Left lung (tissue), 10 donors: ENCODE measurements around the gene CFTR. TPM values are rescaled to one million over a fixed set of nuclear protein-coding genes. Genes with fewer than 3 reads are reported as not detected.

Experiments
- ATAC-seq: fragments of 200-7000 bp; cut with Tn5 transposase; one replicate; pipeline ENCODE4 v1.9.1; 2020; ENCODE audit warnings: moderate library complexity
- DNase-seq, 4 donors: peaks; one replicate each; pipeline ENCODE4 v3.0.0-alpha.2; 2013 to 2020
- H3K27ac ChIP-seq, 2 donors: fragments of 200-600 bp; sonication (generic) in 1 of 2; one replicate each; pipeline versions ENCODE4 v1.5.0 to v1.8.0; 2020 to 2021
- H3K27me3 ChIP-seq, 2 donors: fragments of 200-600 bp; sonication (generic) in 1 of 2; one replicate each; pipeline versions ENCODE4 v1.5.0 to v1.8.0; 2020 to 2021
- H3K36me3 ChIP-seq, 2 donors: fragments of 200-600 bp; sonication (generic) in 1 of 2; one replicate each; pipeline versions ENCODE4 v1.5.0 to v1.8.0; 2020 to 2021
- H3K4me1 ChIP-seq, 2 donors: fragments of 200-600 bp; one replicate each; pipeline ENCODE4 v1.8.0; 2021
- H3K4me3 ChIP-seq, 2 donors: fragments of 200-600 bp; sonication (generic) in 1 of 2; one replicate each; pipeline versions ENCODE4 v1.5.0 to v1.8.0; 2020 to 2021; ENCODE audit warnings: mild to moderate bottlenecking in 1 of 2
- H3K9me3 ChIP-seq, 2 donors: fragments of 200-600 bp; sonication (generic) in 1 of 2; one replicate each; pipeline versions ENCODE4 v1.5.0 to v1.8.0; 2020 to 2021
- CTCF ChIP-seq, 2 donors: fragments of 200-600 bp; sonication (generic) in 1 of 2; IDR thresholded peaks; one replicate each; pipeline versions ENCODE4 v1.5.0 to v1.8.0; 2021; ENCODE audit warnings: antibody characterized with exemption in 2 of 2
- intact Hi-C, 2 donors: fragments of 100-400 bp; cut with DNase I; formaldehyde crosslinking; loops; one replicate each; pipeline versions ENCODE4 v1.11.2 to v1.14.2; 2022
- polyA plus RNA-seq, 6 donors: library from polyadenylated mRNA; unstranded; fragments of 120-200 nt; gene quantifications; one replicate each; pipeline ENCODE4 v1.2.1, GENCODE V29; 2013; ENCODE audit not compliant: insufficient read length in 6 of 6
- total RNA-seq, 2 donors: library from RNA; stranded (reverse); fragmentation: NEBNext Ultra II Directional; extraction: Animal tissue kit (Norgen Biotek cat#: 25700); gene quantifications; one replicate each; pipeline ENCODE4 v1.2.1, GENCODE V29; 2021
- donor health status: DM: no; HTN: yes; CAD: no.
- donor health status: DM: no; HTN: no; CAD: no.

Gene CFTR
- total and polyA plus RNA-seq, 8 donors: 15.4 to 40.6 (median 31.2) TPM

GRCh38 chr7:117588352-117588794 is 108.5 kb downstream of the CFTR start:
- H3K4me1 ChIP-seq: no peaks in the 10 kb centered on the region
- intact Hi-C loops: no loop called here
- no peak for TF ChIP-seq CTCF (IDR thresholded peaks at IDR 0.05)
- H3K9me3 ChIP-seq: no peaks in the 10 kb centered on the region
- ATAC-seq (peak; percentile 76), DNase-seq (no peak)
- no peaks in the 10 kb centered on the region for H3K27me3 ChIP-seq
- no peak overlapping the region for H3K4me3 ChIP-seq
- no peaks in the 10 kb centered on the region for H3K36me3 ChIP-seq
- no peak overlapping the region for H3K27ac ChIP-seq

- Histone ChIP-seq H3K4me3 (no peak overlapping the region), H3K27ac (no peak overlapping the region), H3K36me3 (no peaks in the 10 kb centered on the region), H3K27me3 (no peaks in the 10 kb centered on the region), H3K9me3 (no peaks in the 10 kb centered on the region), H3K4me1 (no peaks in the 10 kb centered on the region)
- DNase-seq (no peak), ATAC-seq (no peak)
- intact Hi-C loops: no loop called here
- no peak for TF ChIP-seq CTCF (IDR thresholded peaks at IDR 0.05)
Observed at GRCh38 chr7:117590191-117590590, 110.4 kb downstream of the CFTR start.

GRCh38 chr7:117592011-117592635 is 112.3 kb downstream of the CFTR start:
- TF ChIP-seq CTCF (IDR thresholded peaks at IDR 0.05): no peak
- no peak overlapping the region for H3K27ac ChIP-seq
- H3K9me3 ChIP-seq: peaks cover 0 to 5% of the 10 kb centered on the region in 2 donors
- intact Hi-C loops: no loop called here
- H3K36me3 ChIP-seq: no peaks in the 10 kb centered on the region
- H3K4me3 ChIP-seq: no peak overlapping the region
- no peaks in the 10 kb centered on the region for H3K27me3 ChIP-seq
- H3K4me1 ChIP-seq: no peaks in the 10 kb centered on the region
- DNase-seq: peak in 1 of 4 donors; percentile 19
- no peak for ATAC-seq

GRCh38 chr7:117596134-117596533 is 116.3 kb downstream of the CFTR start:
- peak in 1 of 4 donors; percentile 53 for DNase-seq
- H3K27ac ChIP-seq: no peak overlapping the region
- H3K36me3 ChIP-seq: no peaks in the 10 kb centered on the region
- peaks cover 0 to 5% of the 10 kb centered on the region in 2 donors for H3K9me3 ChIP-seq
- no peak for ATAC-seq
- TF ChIP-seq CTCF (IDR thresholded peaks at IDR 0.05): no peak
- H3K4me3 ChIP-seq: no peak overlapping the region
- no peaks in the 10 kb centered on the region for H3K27me3 ChIP-seq
- intact Hi-C loops: no loop called here
- no peaks in the 10 kb centered on the region for H3K4me1 ChIP-seq

GRCh38 chr7:117597755-117598154 is 117.9 kb downstream of the CFTR start:
- no peaks in the 10 kb centered on the region for H3K4me1 ChIP-seq
- intact Hi-C loops: no loop called here
- H3K36me3 ChIP-seq: no peaks in the 10 kb centered on the region
- H3K4me3 ChIP-seq: no peak overlapping the region
- ATAC-seq (no peak), DNase-seq (peak in 1 of 4 donors; percentile 6)
- H3K27ac ChIP-seq: no peak overlapping the region
- peaks cover 0 to 5% of the 10 kb centered on the region in 2 donors for H3K9me3 ChIP-seq
- no peaks in the 10 kb centered on the region for H3K27me3 ChIP-seq
- TF ChIP-seq CTCF (IDR thresholded peaks at IDR 0.05): no peak
